Mammary epithelial cell (primary cell): ENCODE results near the gene ALOX5AP.

Experiments
- CTCF ChIP-seq, 2 donors: IDR thresholded peaks in 1 of 2; conservative IDR thresholded peaks in 1 of 2; 2 replicates each; pipeline ENCODE4 v1.5.1; 2011 to 2012; ENCODE audit warnings: inconsistent platforms in 2 of 2, low read length in 2 of 2, mild to moderate bottlenecking in 2 of 2, control low read depth in 1 of 2, low read depth in 1 of 2; ENCODE audit not compliant: insufficient read depth in 1 of 2; ENCODE audit errors: extremely low read depth in 1 of 2
- EZH2 ChIP-seq: IDR thresholded peaks from 2 replicates; pipeline ENCODE4 v1.6.1; 2012; ENCODE audit warnings: low read length, inconsistent platforms, borderline replicate concordance

GRCh38 chr13:30755678-30756077 lies 20.3 kb downstream of the ALOX5AP start:
- TF ChIP-seq CTCF (conservative IDR thresholded peaks at IDR 0.05 in 1 of 2, IDR thresholded peaks at IDR 0.05 in 1 of 2; ENCODE audit: extremely low read depth in 1 of 2, insufficient read depth in 1 of 2, low read depth in 1 of 2, low read length in 2 of 2) (no peak), EZH2 (no peak)
